CD4-positive, alpha-beta T cell treated with Interferon alpha-2 for 1 hour (primary cell): ENCODE results near the gene ADAMTS17.
"Not testable (repeated sequence)": the region's sequence is repeated elsewhere in the genome, so short reads cannot be mapped to it uniquely, and the experiment has no call there.

ENCODE experiments used
- DNase-seq, 2 donors: peaks; one replicate each; pipeline ENCODE4 v3.0.0-alpha.2; 2020 to 2022

The ADAMTS17 gene

DNA sequence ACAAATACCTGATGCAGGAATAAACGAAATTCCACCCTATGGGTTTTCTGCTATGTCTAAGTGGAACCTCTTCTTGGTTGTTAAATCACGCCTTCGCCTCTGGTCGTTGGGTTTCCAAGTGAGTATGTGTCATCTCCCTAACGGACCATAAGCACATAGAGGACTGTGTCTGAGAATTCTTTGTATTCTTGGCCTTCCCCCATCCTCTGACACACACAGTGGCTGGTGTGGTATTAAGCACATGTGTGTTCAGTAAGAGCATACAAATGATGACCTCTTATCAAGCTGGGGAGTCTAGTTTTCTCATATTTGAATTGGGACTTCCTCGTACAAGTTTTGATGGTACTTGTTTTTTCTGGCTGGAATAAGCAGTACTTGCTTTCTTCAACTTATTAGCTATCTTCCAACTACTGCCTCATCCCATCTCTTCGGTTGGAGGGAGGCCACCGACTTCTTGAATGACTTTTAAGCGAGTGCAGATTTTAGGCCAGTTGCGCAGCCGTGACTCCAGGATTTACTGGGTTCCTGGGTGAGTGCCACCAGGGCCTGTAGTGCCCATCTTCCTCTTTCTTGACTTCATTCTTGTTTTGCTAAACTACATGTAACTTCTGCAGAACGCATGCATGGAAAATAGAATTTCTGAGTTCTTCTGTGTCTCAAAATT lies 240.2 kb downstream of the ADAMTS17 start:
- no peak for DNase-seq

- no peak for DNase-seq
These were observed 240.8 kb downstream of the ADAMTS17 start for GRCh38 chr15:100100926-100101325.

GRCh38 chr15:100099976-100100375 lies 241.8 kb downstream of the ADAMTS17 start:
- DNase-seq = no peak

DNA sequence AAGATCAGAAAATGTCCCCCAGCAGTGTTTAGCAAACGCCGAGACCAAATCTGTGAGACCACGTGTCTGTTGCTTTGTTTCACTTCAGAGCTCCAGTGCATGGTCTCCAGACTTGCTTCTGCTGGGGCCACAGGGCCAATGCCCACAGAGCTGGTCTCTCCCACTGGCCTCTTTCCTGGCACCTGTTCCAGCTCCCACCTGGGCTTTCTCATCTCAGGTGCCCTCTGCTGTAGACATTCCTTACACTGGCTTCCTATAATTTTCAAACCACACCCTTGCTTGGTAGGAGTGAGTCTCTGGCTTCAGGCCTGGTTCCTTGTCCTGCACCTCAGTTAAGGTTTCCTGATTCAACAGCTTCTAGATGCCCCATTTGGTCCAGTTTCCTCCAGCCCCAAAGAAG lies 243.1 kb downstream of the ADAMTS17 start:
- DNase-seq = no peak

DNA sequence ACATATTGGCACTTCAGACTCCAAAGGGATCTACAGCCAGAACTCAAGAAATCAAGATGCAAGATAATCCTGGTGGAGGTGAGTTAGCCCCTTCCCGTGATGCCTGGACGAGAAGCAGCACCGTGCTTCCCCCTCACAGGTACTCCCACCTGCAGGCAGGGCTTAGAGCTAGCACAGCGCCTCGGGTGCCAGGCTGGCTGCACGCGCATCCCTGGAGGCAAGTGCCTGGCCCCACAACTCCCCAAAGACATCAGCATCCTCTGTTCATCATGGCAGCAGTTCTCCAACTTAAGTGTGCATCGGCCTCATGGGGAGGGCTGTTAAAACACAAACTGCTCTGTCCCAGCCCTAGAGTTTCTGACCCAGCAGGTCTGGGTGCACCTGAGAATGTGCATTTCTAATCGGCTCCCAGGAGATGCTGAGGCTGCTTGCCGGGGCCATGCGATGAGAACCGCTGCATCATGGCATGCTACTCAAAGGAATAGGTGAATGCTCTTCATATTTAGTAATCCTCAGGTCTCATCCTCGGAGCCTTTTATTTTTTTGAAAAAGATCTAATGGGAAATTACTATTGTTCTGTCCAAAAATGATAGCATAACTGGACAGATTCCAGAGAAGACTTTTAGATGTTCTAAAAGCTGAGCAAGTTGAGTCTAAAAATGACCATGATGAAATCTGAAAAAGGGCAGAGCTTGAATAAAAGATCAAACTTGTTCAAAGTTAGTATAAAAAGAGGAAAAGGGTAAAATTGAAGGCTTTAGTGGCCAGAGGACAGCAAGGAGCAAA lies 244.2 kb downstream of the ADAMTS17 start:
- DNase-seq = no peak

DNA sequence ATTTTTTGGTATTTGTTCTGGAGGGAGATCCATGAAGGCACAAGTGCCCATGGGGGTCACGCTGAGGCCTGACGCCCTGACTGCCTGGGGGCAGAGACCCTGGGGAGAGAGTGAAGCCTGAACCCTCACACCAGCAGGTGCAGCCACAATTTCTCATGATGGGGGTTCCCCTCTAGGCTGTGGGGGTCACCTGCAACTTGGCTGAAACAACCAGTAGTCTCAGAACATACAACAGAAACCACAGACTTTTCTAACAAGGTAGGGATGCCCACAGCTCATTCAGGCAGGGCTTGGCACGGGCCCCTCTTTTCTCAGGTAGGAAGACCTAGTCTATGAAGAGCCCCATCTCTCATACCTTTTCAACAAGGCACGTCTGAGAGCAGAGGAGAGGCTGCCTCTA lies 245.1 kb downstream of the ADAMTS17 start:
- no peak for DNase-seq

DNA sequence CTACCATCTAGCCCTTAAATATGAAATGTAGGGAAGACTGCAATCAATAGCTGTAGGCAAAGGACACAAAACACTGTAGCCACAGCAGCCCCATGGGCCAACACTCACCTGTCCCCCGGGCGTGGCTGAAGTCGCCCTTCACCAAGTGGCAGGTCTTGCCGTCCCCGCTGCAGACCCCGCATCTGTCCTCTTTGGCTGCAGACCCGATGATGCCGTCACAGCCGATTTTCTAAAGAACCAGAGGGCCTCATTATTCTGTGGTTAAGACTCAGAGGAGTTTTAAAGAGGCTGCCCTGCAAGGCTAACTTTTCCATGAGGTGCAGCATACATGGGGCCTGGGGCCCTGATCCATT lies 245.6 kb downstream of the ADAMTS17 start:
- DNase-seq = no peak

GRCh38 chr15:100095541-100096247 lies 246.1 kb downstream of the ADAMTS17 start:
- DNase-seq = no peak

GRCh38 chr15:100094127-100094510 lies 247.7 kb downstream of the ADAMTS17 start:
- DNase-seq = no peak

DNA sequence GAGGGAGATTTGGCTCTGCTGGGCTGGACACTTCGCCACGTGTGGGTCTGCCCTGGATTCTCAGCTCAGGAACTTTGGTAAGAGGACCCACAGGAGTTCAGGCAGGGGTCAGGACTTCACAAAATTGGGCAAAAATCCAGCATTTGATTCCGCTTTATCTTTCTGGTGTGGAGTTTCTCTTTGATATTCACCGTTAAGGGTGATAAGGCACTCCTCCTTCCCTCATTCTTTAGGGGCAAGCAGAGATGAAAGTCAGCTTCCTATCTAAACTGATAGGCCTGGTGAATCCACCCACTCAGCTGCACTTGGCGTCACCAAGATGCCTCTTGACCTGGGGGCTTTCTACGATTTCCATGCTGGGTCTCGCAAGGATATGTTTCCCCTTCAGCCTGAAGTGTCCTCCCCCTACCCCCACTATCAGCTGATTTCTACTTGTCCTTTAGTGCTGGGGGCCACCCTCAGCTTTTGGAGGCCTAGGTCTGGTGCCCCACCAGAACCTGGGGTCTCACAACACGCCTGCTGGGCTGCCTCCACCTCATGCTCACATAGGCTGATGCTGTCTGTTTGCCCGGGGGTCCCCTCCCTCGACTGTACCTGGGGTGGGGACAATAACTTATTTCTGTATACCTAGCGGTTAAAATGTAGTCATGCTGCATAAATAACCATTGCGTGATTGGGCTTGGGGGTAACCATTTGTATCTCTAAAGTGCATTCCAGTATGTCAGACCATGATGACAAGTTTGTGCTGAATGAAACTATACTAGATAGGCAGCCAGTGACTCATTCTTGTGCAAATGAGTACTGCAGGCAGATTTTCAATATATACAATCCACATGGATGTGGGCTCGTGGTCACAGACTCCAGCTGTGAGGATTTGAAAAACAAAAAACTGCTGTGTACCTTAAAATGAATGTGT lies 248.3 kb downstream of the ADAMTS17 start:
- no peak for DNase-seq

GRCh38 chr15:100092034-100092433 lies 249.7 kb downstream of the ADAMTS17 start:
- no peak for DNase-seq

GRCh38 chr15:100090411-100090810 lies 251.4 kb downstream of the ADAMTS17 start:
- DNase-seq = no peak

GRCh38 chr15:100084042-100084821 lies 257.5 kb downstream of the ADAMTS17 start:
- DNase-seq = not testable (repeated sequence)

GRCh38 chr15:100083572-100083971 lies 258.2 kb downstream of the ADAMTS17 start:
- no peak for DNase-seq

GRCh38 chr15:100082761-100083402 lies 258.9 kb downstream of the ADAMTS17 start:
- no peak for DNase-seq

DNA sequence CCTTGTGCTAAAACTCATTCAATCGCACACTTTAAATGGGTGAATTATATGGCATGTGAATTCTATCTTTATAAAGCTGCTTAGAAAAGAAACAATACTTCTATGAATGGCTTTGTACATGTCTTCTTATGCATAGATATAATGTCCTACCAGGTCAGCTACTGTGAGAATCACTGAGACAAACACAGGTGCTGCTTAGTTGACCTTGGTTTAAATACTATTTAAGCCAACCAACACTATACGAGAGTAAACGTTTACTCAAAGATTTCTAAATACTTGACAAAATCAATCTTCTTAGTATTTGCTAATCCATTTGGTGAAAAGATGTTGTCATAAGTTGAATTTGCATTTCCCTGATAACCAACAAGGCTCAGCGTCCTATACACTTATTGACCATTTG lies 260.3 kb downstream of the ADAMTS17 start:
- no peak for DNase-seq

DNA sequence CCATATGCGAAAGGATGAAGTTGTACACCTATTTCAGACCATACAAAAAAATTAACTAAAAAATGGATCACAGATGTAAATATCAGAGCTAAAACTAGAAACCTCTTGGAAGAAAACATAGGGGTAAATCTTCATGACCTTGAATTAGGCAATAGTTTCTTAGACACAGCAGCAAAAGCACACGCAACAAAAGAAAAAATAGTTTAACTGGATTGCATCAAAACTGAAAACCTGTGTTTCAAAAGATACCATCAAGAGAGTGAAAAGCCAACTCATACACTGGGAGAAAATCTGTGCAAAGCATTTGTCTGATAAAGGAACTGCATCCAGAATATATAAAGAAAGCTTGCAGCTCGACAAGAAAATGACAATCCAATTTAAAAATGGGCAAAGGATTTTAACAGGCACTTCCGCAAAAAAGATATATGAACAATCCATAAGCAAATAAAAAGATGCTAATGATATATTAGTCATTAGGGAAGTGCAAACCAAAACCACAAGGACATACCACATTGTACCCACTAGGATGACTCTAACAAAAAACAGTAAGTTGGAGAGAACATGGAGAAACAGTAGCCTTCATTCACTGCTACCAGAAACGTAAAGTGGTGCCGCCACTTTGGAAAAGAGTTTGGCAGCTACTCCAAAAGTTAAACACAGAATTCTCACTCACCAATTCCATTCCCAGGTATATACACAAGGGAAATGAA lies 263.1 kb downstream of the ADAMTS17 start:
- no peak for DNase-seq

DNA sequence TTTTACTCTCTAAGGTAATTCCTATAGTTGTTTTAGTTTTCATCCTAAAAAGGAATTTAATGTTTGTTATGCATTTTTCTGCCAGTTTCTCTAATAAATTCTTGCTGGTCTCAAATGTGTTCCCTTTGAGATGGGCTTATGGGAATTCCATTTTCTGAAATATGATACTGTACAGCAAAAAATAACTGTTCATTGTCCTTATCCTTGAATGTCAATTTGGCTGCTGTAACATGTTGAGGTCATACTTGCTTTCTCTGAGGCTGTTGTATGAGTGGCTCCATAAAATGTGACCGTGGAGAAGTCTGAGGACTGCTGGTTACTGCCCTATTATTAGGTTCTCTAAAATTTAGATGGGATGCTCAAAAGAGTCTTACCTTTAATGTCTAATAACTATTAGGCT lies 266.5 kb downstream of the ADAMTS17 start:
- DNase-seq = no peak

DNA sequence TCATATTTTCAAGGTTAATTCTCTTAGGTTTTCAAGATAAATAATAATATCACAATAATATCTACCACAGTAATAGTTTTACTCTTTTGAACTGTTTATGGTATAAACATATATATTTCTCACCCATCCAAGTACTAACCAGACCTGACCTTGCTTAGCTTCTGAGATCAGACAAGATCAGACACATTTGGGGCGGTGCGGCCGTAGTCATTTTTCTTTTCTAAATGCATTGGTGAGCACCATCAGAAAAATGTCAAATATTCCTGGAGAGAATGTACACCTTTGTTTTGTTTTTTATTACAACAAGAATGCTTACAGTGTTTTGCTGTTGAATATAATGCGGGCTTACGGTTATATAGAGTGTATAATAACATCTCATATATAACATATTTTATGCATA lies 267.8 kb downstream of the ADAMTS17 start:
- DNase-seq = no peak

GRCh38 chr15:100066521-100067280 lies 275.1 kb downstream of the ADAMTS17 start:
- not testable (repeated sequence) for DNase-seq
